AG08395 (cell line): ENCODE measurements around the gene DDIT4.
"Not testable (repeated sequence)": the region's sequence is repeated elsewhere in the genome, so short reads cannot be mapped to it uniquely, and the experiment has no call there.

Experiments
- DNase-seq: peaks from one replicate; pipeline ENCODE4 v3.0.0; 2012; ENCODE audit warnings: mixed read lengths, low spot score

Gene DDIT4

DNA sequence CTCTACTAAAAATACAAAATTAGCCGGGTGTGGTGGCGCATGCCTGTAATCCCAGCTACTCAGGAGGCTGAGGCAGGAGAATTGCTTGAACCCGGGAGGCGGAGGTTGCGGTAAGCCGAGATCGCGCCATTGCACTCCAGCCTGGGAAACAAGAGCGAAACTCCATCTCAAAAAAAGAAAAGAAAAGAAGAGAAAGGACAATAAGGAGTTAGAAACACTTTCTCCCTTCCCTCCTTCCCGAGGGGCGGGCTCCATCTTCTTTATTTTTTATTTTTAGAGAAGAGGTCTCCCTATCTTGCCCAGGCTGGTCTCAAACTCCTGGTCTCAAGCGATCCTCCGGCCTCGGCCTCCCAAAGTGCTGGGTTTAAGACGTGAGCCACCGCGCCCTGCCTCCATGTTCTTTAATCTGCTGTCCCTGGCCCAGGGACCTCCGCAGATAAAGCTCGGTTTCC, 23.1 kb downstream of the DDIT4 start:
- DNase-seq, result not testable (repeated sequence)

DNA sequence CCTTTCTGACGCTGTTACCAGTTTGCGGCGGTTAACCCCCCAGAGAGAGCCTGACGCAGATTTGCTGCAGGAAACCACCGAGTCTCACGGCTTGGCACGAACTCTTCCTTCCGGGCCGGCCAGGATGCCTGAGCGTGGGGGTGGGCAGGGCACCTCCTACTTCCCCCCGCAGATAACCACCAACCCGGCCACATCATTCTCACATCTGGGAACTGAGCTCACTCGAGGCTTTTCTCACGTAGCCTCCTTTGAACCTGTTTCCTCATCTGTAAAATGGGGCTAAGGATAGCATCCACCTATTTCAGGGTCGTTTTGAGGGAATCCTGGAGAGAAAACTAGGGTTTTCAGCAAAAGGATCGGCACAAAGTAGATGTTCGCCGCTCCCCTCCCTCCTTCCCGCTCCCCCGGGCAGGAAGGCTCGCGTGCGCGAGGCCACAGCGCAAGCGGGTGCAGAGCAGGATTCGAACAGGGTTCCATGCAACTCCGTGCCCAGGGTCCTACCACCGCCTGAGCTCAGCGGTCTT, 23.6 kb downstream of the DDIT4 start:
- DNase-seq, result peak; percentile 88

DNA sequence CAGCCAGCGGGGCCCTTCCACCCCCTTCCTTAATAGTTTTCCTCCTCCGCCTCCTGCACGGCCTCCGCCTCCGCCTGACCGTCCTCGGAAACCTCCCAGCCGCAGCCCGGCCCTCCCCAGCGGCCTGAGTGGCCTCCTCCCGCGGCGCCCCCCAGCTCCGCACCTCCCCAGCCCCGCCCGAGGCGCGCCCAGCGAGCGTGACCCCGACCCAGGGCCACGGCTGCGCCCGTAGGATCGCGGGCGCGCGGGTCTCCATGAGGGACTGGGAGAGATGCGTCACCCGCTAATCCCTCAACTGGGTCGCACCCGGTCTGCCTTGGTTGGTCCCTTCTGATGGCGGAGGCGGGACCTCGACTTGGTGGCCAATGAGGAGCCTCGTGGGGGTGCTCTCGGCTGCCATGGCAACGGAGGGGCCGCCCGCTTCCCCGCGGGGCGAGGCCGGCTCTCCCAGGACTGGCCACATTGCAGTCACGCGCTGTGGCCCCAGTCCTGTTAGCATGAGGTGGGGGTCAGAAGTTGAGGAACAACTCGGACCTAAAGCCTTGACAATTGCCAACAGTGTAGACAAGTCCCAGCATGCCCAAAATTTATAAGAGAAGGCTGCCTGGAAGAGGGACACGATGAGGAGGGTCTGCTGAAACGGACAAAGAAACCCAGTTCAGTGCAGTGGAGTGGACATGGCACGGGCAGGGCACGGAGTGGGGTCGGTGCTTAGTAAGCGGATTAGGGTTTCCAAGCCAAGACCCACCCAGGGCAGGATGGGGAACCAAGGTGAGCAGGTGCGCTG, 24.3 kb downstream of the DDIT4 start:
- peak; percentile 98 for DNase-seq

DNA sequence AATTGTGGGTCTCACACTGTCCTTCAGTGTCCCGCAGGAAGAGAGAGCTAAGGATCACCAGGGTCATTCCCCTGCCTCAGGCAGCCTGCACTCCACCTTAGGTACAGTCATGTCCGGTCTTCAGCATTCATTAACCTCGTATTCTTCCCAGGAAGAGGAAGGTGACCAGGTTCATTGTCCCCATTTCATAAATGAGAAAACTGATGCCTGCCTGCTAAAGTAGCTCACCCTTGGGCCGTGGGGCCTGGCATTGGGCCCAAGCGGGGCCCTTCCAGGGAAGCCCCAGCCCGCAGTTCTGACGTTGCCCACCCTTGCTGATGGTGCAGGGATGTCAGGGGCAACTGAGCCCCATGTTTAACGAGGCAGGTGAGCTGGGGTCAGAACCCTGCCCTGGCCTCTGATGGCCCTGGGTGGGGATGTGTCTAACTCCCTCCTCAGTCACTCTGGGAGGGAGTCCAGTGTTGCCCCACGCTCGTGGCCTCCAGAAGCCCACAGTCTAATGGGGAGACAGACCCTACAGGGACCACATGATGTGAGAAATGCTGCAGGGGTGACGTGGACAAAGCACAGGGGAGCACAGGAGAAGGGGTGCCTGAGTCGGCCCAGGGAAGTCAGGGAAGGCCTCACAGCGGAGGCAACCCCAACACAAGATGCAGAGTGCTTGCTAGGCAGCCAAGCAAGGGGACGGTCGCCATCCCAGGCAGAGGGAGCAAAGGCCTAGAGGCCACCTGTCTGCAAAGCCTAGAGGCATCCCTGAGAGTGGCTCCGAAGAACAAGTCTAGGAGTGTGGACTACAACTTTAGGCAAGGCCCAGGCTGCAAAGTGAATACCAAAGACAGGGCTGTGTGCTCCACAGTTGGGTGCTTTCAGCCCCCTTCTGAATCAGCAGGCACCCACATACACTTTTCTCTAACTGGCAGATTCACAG, 25.1 kb downstream of the DDIT4 start:
- DNase-seq, result no peak

DNA sequence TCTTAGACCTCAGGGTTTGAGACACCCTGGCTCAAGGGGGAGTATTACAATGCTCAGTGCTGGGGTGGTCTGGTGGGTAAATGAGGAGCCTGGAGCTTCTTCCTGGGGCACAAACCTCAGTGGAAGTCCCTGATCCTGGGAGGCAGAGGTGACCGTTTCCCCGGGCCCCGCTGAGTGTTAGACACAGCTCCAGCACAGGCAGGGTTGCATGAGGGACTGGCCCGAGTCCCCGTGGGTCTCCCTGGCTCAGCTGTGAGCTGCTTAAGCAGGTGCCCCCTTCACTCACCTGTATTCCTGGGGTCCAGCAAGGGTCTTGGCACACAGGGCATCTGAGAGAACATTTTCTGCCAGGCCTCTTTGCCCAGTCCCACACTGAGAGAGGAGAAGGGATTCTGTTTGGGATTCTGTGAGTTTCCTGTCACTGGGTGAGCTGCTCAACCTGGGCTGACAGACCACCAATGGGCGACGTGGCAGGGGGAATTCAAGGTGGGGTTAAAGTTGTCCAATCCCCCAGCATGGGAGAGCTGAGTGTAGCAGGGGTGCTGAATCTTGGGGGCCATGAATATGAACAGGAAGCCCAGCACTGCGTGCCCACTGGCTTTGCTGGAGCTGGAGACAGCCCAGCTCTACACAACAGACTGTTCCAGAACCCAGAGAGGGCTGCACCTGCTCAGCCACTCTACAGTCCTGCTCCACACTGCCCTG, 29.9 kb downstream of the DDIT4 start:
- no peak for DNase-seq

DNA sequence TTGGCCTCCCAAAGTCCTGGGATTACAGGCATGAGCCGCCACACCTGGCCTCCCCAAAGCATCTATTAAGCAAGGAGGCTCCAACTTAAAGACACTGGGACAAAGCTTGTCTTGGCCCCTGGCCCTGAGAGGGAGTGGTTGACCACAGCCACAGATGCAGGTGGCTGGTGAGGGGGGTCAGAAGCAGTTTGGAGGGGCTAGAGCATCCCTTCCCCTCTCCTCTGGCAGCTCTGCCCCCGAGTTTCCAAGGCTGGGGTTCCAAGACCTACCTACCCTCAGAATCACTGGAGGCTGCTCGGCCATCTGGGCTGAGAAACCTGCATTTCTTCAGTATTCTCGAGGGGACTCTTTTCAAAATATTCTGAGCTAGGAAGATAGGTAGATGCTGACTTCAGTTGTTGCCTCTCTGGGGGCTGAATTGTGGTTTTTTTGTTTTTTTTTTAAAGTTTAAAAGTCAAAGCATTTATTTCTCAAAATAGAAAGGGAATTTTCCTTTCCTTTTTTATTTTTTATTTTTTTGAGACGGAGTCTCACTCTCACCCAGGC, 32.6 kb downstream of the DDIT4 start:
- DNase-seq, result no peak

DNA sequence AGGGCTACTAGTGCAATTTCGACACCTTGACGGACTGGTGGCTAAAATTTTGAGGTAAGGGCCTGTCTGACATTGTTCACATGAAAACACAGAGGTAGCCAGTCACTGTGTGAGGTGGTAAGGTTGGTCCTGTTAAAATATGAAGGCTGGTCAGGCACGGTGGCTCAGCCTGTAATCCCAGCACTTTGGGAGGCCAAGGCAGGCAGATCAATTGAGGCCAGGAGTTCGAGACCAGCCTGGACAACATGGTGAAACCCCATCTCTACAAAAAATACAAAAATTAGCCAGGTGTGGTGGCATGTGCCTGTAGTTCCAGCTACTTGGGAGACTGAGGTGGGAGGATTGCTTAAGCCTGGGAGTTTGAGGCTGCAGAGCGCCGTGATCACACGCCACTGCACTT, 34.0 kb downstream of the DDIT4 start:
- not testable (repeated sequence) for DNase-seq

DNA sequence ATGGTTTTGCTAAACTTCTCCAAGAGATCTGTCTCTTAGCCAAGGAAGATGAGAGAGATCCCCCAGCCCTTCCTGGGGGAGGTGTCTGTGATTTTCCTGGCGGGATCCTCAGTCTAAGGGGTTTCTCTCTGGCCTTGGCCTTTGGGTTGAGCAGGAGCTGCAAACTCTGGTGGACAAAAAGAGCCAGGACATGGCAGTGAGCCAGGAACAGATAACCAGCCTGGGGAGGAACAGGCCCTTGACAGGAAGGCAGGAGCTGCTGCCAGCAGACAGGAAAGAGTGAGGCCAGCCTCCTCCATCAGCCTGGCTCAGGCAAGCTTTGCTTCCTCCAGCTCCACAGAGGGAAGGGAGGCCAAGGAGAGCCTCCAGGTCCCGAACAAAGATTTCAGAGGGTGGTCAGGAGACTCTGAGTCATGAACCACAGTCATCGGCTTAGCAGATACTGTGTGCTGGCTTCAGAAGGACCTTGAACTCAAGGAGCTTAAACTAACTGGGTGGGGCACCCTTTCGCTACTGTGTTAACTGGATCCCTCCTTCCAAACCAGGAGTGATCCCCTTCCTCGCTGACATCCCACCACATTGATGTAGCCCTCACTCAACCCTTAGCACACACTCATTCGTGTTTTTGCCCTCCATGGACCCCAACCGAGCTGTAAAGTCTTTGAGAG, 34.7 kb downstream of the DDIT4 start:
- DNase-seq, result peak; percentile 67

DNA sequence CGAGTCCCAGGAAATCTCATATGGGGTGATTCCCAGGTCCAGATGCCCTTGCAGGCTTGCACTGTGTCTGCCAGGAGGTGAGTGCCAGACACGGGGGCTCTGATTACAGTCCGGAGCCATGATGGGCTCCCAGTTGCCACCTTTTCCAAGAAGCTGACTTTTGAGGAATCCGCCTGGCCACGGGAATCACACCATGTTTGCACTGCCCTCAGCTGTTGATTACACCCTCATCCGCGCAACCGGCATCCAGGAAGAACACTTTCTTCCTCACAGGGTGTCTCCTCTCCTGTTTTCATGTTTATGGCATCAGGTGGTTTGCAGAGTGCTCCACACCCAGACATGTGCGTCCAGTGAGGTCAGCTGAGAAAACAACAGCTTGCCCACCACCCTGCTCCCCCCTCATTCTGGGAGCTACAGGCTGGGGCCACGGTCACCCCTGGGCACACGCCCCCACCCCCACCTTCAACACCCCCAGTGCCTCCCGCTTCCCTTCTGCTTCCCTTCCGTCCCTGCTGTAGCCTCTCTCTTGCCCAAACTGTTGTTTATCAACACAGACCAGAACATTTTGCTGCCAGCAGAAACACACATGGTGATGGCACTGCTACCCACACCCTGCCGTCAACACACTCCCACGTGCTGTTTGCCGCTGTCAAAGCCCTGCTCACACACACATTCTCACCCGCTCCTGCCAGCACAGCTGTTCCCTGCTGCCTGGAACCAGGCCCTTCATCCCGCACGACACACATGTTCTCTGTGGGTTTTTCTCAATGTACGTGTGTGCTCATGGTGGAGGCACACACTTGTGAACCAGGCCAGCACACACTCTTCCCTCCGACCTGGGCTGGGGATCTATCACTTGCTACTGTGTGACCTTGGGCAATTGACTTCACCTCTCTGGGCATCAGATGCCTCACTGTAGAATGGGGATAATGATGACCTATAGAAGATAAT, 35.8 kb downstream of the DDIT4 start:
- DNase-seq, result peak; percentile 43

DNA sequence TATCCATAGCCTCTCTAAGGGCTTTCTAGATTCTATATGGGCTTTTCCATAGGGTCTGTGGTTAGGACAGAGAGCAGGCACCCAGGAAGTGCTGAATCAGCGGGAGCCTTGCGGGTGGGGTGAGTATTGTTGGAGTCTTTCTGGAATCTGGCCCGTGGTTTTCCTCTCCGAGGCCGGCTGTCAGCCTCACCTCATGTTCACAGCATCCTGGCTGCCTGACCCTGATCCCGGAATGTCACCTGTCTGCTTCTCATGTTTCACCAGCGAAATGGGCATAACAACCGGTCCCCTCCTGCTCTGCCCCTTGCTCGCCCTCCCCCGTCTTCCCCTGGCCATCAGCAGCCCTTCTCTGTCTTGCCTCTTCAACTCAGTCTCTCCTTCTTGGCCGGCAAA, 36.5 kb downstream of the DDIT4 start:
- no peak for DNase-seq

DNA sequence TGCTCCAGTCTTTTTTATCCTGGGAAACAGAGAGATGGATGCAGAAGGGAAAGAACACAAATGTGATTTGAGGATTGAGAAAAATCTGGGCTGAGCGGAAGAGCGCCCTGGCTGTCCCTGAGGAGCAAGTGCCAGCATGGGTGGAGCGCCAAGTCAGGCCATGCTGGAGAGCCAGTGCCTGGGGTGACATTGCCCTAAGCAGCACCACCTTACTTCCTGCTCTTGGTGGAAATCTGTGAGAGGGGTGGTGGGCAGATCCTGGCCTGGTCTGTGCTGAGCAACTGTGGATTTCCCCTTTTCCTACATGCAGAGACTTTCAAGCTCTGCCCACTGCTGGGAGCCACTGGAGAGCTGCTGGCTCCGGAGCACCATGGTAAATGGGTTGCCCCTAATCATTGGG, 36.9 kb downstream of the DDIT4 start:
- DNase-seq, result peak; percentile 8

DNA sequence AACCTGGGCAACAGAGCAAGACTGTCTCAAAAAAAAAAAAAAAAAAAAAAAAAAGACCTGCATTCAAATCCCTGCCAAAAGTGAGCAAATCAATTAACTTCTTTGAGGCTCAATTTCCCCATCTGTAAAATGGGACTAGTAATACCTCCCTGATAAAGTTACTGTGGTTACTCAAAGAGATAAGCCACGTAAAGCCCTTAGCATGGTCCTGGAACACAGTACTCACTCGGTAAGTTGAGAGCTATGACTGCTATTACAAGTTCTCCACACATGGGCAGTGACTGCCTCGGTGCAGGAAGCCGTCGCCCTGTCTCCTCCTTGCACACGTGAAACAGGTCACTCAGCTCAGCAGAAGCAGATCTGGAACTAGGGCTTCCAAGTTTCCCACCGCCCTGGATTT, 37.9 kb downstream of the DDIT4 start:
- no peak for DNase-seq

DNA sequence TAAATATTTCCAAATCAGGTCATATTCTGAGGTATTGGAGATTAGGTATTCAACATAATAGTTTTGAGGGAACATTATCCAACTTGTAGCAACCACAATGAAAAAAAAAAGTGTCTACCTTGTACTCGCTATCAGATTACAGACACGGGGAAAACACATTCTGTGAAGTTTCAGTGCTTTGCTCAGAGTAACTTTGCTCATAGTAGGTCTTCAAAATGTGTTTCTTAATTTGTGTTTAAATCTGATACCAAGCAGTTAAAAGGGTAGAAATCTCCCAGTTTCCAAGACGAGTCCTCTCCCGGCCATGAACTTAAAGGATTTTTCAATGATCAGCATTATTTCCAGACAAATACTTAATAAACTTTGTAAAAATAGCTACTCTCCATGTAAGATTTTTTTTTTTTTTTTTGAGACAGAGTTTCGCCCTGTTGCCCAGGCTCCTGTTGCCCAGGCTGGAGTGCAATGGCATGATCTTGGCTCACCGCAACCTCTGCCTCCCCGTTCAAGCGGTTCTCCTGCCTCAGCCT, 39.2 kb downstream of the DDIT4 start:
- no peak for DNase-seq

DNA sequence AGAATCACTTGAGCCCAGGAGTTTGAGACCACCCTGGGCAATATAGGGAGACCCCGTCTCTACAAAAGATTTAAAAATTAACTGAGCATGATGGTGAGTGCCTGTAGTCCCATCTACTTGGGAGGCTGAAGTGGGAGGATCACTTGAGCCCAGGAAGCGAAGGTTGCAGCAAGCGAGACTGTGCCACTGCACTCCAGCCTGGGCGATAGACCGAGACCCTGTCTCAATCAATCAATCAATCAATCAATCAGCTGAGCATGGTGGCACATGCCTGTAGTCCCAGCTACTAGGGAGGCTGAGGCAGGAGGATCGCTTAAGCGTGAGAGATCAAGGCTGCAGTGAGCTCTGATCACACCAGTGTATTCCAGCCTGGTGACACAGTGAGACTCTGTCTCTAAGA, 40.5 kb downstream of the DDIT4 start:
- DNase-seq, result no peak

DNA sequence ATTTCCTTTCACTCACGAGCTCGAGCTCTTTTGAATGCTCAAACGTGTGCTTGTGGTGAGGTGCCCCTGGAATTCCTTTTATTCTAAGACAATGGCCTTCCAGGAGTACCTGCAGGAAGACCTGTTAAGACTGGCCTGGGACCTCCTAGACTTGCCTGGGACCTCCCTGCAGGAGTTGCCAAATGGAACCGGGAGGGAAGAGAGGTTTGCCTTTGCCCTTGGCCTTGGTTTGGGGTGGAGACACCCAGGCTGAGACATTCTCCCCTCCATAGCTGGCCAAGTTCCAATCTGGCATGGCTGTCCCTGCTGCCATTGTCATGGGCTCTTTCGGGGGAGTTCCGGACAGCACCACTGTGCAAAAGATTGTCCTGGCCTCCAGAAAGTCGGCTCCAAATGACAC, 41.3 kb downstream of the DDIT4 start:
- no peak for DNase-seq

DNA sequence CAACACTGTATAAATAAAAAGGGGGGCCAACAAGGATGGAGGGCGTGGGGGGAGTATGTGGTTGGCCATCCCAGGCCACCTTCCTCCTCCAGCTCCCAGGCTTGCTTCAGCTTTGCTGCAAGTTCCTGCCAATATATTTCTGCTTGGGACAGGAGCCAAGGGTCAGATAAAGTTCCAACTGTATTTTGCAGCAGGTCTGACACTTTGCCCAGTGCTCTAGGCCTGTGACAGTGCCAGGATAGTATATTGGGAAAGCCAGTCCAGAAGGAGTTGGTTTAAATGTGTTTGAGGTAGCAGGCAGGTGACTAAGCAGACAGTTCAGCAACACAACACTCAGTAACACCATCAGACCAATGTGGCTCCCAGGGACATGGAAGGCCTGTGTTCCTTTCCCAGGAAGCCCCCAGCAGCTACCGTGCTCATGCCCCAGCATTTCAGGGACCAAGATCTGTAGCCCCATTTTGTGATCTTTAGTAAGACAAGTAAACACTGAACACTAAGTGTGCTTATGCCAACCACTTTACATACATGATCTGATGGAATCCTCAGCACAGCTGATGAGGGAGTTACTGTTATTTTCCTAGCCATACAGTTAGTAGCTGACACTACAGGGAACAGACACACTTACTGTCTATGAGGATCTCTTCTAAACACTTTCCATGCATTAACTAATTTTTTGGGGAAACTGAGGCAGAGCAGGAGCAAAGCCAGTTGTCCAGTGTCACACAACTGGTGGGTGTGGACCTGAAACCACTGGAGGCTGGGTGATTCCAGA, 42.1 kb downstream of the DDIT4 start:
- DNase-seq, result peak; percentile 63

DNA sequence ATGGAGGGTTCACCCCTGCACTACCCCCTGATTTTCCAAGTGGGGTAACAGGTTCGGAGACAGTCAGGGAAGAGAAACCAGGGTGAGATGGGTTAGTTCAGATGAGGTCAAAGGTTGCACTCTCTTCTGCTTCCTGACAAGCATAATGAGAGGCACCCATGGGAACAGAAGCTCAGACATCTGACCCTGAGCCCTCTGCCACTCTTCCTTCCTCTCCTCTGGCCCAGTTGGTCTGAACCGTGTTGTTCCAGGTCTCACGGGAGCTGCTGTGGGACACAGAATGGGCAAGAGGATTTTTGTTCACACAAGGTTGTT, 42.6 kb downstream of the DDIT4 start:
- no peak for DNase-seq

DNA sequence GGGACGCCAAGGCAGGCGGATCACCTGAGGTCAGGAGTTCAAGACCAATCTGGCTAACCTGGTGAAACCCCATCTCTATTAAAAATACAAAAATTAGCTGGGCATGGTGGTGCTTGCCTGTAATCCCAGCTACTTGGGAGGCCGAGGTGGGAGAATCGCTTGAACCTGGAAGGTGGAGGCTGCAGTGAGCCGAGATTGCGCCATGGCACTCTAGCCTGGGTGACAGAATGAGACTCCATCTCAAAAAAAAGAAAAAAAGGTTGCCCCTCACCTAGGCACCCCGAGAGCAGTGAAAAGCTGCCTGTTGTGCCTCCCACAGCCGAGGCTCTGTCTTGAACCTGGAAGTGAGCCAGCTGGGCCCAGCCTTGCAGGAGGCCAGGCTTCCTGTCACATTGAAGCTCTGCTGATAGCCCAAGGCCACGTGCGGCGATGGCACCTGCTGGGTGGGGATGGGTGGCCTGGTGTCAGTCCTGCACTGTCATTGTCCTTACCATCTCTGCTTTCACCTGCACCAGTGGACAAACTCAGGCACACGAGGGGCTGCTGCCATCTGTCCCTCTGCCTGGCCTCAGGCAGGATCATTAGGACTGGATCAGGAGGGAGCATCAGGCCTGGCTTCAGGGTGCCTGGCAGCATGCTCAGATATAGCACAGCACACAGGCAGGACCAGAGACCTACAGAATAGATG, 43.2 kb downstream of the DDIT4 start:
- DNase-seq, result no peak
